ENCODE results near the gene EXOC8.

EXOC8 gene

GRCh38 chr1:231313661-231314060 is 24.0 kb downstream of the EXOC8 start:
- DNase-seq (ENCODE audit: low read depth) = no peak

GRCh38 chr1:231312432-231312788 is 25.2 kb downstream of the EXOC8 start:
- DNase-seq (ENCODE audit: low read depth) = no peak

GRCh38 chr1:231311720-231312431 is 25.8 kb downstream of the EXOC8 start:
- no peak for DNase-seq (ENCODE audit: low read depth)

GRCh38 chr1:231310391-231310934 is 27.2 kb downstream of the EXOC8 start:
- no peak for DNase-seq (ENCODE audit: low read depth)

GRCh38 chr1:231301990-231302389 is 35.7 kb downstream of the EXOC8 start:
- no peak for DNase-seq (ENCODE audit: low read depth)

- no peak for DNase-seq (ENCODE audit: low read depth)
Measured at GRCh38 chr1:231295938-231296337, 41.7 kb downstream of the EXOC8 start.

- no peak for DNase-seq (ENCODE audit: low read depth)
Measured at GRCh38 chr1:231286603-231287002, 51.0 kb downstream of the EXOC8 start.

- DNase-seq (ENCODE audit: low read depth) = no peak
Measured at GRCh38 chr1:231284441-231284840, 53.2 kb downstream of the EXOC8 start.
